ENCODE data around the gene CHD6.

DNA sequence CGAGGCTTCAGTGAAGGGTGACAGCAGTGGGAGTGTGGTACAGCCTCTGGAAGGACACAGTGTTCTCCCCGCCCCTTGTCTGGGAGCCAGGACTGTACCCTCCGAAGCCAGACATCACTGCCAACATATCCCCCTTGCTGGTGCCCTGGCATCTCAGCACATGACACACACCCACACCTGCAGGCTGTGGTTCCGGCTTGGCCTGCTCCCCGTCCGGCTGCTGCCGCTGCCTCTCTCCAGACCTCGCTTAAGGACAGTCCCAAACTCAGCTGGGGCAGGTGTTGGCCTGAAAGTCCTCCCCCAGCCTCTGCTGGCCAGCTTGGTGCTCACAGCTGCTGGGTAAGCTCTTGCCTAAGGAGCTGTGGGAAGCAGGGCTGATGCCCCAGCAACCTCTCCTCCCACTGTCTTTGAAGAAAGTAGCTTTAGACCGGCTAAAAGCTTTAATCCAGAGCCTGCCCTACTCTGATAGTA lies 258.6 kb downstream of the CHD6 start:
- TF ChIP-seq, protein P1, sequence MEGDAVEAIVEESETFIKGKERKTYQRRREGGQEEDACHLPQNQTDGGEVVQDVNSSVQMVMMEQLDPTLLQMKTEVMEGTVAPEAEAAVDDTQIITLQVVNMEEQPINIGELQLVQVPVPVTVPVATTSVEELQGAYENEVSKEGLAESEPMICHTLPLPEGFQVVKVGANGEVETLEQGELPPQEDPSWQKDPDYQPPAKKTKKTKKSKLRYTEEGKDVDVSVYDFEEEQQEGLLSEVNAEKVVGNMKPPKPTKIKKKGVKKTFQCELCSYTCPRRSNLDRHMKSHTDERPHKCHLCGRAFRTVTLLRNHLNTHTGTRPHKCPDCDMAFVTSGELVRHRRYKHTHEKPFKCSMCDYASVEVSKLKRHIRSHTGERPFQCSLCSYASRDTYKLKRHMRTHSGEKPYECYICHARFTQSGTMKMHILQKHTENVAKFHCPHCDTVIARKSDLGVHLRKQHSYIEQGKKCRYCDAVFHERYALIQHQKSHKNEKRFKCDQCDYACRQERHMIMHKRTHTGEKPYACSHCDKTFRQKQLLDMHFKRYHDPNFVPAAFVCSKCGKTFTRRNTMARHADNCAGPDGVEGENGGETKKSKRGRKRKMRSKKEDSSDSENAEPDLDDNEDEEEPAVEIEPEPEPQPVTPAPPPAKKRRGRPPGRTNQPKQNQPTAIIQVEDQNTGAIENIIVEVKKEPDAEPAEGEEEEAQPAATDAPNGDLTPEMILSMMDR (conservative IDR thresholded peaks at IDR 0.05; ENCODE audit: low read depth in 2 of 2), result no peak
- TF ChIP-seq POLR2AphosphoS5 (IDR thresholded peaks at IDR 0.05; ENCODE audit: low read depth), result no peak
- TF ChIP-seq, protein P2, sequence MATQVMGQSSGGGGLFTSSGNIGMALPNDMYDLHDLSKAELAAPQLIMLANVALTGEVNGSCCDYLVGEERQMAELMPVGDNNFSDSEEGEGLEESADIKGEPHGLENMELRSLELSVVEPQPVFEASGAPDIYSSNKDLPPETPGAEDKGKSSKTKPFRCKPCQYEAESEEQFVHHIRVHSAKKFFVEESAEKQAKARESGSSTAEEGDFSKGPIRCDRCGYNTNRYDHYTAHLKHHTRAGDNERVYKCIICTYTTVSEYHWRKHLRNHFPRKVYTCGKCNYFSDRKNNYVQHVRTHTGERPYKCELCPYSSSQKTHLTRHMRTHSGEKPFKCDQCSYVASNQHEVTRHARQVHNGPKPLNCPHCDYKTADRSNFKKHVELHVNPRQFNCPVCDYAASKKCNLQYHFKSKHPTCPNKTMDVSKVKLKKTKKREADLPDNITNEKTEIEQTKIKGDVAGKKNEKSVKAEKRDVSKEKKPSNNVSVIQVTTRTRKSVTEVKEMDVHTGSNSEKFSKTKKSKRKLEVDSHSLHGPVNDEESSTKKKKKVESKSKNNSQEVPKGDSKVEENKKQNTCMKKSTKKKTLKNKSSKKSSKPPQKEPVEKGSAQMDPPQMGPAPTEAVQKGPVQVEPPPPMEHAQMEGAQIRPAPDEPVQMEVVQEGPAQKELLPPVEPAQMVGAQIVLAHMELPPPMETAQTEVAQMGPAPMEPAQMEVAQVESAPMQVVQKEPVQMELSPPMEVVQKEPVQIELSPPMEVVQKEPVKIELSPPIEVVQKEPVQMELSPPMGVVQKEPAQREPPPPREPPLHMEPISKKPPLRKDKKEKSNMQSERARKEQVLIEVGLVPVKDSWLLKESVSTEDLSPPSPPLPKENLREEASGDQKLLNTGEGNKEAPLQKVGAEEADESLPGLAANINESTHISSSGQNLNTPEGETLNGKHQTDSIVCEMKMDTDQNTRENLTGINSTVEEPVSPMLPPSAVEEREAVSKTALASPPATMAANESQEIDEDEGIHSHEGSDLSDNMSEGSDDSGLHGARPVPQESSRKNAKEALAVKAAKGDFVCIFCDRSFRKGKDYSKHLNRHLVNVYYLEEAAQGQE (IDR thresholded peaks at IDR 0.05; ENCODE audit: unreplicated experiment), result no peak
- no peak for TF ChIP-seq EZH2 (IDR thresholded peaks at IDR 0.05; ENCODE audit: low read depth, unreplicated experiment)
- no peak for TF ChIP-seq EZH2phosphoT487 (IDR thresholded peaks at IDR 0.05; ENCODE audit: unreplicated experiment)
- TF ChIP-seq JUNB (IDR thresholded peaks at IDR 0.05; ENCODE audit: unreplicated experiment), result no peak
- TF ChIP-seq CREB1 (CRISPR knock-in tag; IDR thresholded peaks at IDR 0.05; ENCODE audit: low read depth), result no peak
- no peak for TF ChIP-seq STAT1 (IDR thresholded peaks at IDR 0.05; ENCODE audit: unreplicated experiment)
- no peak for TF ChIP-seq ZNF114 (CRISPR knock-in tag; IDR thresholded peaks at IDR 0.05)
- TF ChIP-seq, protein P3, sequence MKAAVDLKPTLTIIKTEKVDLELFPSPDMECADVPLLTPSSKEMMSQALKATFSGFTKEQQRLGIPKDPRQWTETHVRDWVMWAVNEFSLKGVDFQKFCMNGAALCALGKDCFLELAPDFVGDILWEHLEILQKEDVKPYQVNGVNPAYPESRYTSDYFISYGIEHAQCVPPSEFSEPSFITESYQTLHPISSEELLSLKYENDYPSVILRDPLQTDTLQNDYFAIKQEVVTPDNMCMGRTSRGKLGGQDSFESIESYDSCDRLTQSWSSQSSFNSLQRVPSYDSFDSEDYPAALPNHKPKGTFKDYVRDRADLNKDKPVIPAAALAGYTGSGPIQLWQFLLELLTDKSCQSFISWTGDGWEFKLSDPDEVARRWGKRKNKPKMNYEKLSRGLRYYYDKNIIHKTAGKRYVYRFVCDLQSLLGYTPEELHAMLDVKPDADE (IDR thresholded peaks at IDR 0.05), result no peak
- TF ChIP-seq, protein P4, sequence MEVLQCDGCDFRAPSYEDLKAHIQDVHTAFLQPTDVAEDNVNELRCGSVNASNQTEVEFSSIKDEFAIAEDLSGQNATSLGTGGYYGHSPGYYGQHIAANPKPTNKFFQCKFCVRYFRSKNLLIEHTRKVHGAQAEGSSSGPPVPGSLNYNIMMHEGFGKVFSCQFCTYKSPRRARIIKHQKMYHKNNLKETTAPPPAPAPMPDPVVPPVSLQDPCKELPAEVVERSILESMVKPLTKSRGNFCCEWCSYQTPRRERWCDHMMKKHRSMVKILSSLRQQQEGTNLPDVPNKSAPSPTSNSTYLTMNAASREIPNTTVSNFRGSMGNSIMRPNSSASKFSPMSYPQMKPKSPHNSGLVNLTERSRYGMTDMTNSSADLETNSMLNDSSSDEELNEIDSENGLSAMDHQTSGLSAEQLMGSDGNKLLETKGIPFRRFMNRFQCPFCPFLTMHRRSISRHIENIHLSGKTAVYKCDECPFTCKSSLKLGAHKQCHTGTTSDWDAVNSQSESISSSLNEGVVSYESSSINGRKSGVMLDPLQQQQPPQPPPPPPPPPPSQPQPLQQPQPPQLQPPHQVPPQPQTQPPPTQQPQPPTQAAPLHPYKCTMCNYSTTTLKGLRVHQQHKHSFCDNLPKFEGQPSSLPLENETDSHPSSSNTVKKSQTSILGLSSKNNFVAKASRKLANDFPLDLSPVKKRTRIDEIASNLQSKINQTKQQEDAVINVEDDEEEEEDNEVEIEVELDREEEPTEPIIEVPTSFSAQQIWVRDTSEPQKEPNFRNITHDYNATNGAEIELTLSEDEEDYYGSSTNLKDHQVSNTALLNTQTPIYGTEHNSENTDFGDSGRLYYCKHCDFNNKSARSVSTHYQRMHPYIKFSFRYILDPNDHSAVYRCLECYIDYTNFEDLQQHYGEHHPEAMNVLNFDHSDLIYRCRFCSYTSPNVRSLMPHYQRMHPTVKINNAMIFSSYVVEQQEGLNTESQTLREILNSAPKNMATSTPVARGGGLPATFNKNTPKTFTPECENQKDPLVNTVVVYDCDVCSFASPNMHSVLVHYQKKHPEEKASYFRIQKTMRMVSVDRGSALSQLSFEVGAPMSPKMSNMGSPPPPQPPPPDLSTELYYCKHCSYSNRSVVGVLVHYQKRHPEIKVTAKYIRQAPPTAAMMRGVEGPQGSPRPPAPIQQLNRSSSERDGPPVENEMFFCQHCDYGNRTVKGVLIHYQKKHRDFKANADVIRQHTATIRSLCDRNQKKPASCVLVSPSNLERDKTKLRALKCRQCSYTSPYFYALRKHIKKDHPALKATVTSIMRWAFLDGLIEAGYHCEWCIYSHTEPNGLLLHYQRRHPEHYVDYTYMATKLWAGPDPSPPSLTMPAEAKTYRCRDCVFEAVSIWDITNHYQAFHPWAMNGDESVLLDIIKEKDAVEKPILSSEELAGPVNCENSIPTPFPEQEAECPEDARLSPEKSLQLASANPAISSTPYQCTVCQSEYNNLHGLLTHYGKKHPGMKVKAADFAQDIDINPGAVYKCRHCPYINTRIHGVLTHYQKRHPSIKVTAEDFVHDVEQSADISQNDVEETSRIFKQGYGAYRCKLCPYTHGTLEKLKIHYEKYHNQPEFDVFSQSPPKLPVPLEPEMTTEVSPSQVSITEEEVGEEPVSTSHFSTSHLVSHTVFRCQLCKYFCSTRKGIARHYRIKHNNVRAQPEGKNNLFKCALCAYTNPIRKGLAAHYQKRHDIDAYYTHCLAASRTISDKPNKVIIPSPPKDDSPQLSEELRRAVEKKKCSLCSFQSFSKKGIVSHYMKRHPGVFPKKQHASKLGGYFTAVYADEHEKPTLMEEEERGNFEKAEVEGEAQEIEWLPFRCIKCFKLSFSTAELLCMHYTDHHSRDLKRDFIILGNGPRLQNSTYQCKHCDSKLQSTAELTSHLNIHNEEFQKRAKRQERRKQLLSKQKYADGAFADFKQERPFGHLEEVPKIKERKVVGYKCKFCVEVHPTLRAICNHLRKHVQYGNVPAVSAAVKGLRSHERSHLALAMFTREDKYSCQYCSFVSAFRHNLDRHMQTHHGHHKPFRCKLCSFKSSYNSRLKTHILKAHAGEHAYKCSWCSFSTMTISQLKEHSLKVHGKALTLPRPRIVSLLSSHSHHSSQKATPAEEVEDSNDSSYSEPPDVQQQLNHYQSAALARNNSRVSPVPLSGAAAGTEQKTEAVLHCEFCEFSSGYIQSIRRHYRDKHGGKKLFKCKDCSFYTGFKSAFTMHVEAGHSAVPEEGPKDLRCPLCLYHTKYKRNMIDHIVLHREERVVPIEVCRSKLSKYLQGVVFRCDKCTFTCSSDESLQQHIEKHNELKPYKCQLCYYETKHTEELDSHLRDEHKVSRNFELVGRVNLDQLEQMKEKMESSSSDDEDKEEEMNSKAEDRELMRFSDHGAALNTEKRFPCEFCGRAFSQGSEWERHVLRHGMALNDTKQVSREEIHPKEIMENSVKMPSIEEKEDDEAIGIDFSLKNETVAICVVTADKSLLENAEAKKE (CRISPR knock-in tag; IDR thresholded peaks at IDR 0.05), result no peak
- TF ChIP-seq NANOG (IDR thresholded peaks at IDR 0.05; ENCODE audit: borderline replicate concordance), result no peak
- TF ChIP-seq ZNF331 (CRISPR knock-in tag; IDR thresholded peaks at IDR 0.05; ENCODE audit: low read depth), result no peak
